HepG2 (cell line): ENCODE data around the gene MAP3K2. TPM values are rescaled to one million over a fixed set of nuclear protein-coding genes. Genes with fewer than 3 reads are reported as not detected.
A peak's percentile ranks its signal among the peaks of the same experiment; 100 is the strongest.

Experiments used
- ATF7-NPFF ChIP-seq: sonication (generic); formaldehyde crosslinking; IDR thresholded peaks from 2 replicates; pipeline ENCODE4 v1.8.1; 2023; ENCODE audit warnings: mild to moderate bottlenecking, low read depth, missing genetic modification reagents, moderate library complexity
- CREB1 ChIP-seq, 2 experiments: fragments of 450-650 bp in 1 of 2; IDR thresholded peaks; 2 replicates each; pipeline ENCODE4 v1.6.1; 2016 to 2017; ENCODE audit warnings: control low read depth in 1 of 2, mild to moderate bottlenecking in 1 of 2, missing compliant biosample characterization in 1 of 2, missing genetic modification characterization in 1 of 2
- ERF ChIP-seq: IDR thresholded peaks from 2 replicates; pipeline ENCODE4 v1.6.1; 2018; ENCODE audit warnings: missing biosample characterization, missing genetic modification reagents
- ESRRA ChIP-seq: sonication (generic); formaldehyde crosslinking; IDR thresholded peaks from 2 replicates; pipeline ENCODE4 v1.5.1; 2020; ENCODE audit warnings: mild to moderate bottlenecking, low read depth, missing genetic modification reagents
- FOXP1 ChIP-seq, 2 experiments: fragments of 450-650 bp in 1 of 2; IDR thresholded peaks; 2 replicates each; pipeline ENCODE4 v1.6.1; 2017 to 2018; ENCODE audit warnings: antibody characterized with exemption in 1 of 2
- GATAD1 ChIP-seq: IDR thresholded peaks from 2 replicates; pipeline ENCODE4 v1.6.1; 2016; ENCODE audit warnings: missing genetic modification reagents, missing compliant biosample characterization
- NR2F6 ChIP-seq, 2 experiments: IDR thresholded peaks; 2 replicates each; pipeline ENCODE4 v1.6.1; 2016; ENCODE audit warnings: antibody characterized with exemption in 1 of 2, mild to moderate bottlenecking in 1 of 2
- PAX8 ChIP-seq: sonication (generic); formaldehyde crosslinking; IDR thresholded peaks from 2 replicates; pipeline ENCODE4 v1.8.0; 2022; ENCODE audit warnings: mild to moderate bottlenecking, missing genetic modification reagents, borderline replicate concordance
- REXO4 ChIP-seq: sonication (generic); formaldehyde crosslinking; IDR thresholded peaks from 2 replicates; pipeline ENCODE4 v1.8.0; 2022; ENCODE audit warnings: missing genetic modification reagents, mild to moderate bottlenecking, borderline replicate concordance
- SMARCE1 ChIP-seq: fragments of 450-650 bp; IDR thresholded peaks from 2 replicates; pipeline ENCODE4 v1.6.1; 2017; ENCODE audit warnings: borderline replicate concordance
- SOX6 ChIP-seq, 2 experiments: fragments of 450-650 bp in 1 of 2; sonication (generic) in 1 of 2; formaldehyde crosslinking in 1 of 2; IDR thresholded peaks; 2 replicates each; pipeline versions ENCODE4 v1.4.0 to v1.6.1; 2017 to 2020; ENCODE audit warnings: antibody characterized with exemption in 1 of 2, mild to moderate bottlenecking in 1 of 2, missing genetic modification reagents in 1 of 2
- TCF7 ChIP-seq: sonication (generic); IDR thresholded peaks from 2 replicates; pipeline ENCODE4 v1.6.1; 2016; ENCODE audit warnings: antibody characterized with exemption, low read depth
- ZNF33A ChIP-seq: sonication (generic); formaldehyde crosslinking; IDR thresholded peaks from 2 replicates; pipeline ENCODE4 v1.5.1; 2020; ENCODE audit warnings: missing genetic modification reagents, mild to moderate bottlenecking, moderate library complexity, borderline replicate concordance
- ZNF547 ChIP-seq: sonication (generic); formaldehyde crosslinking; IDR thresholded peaks from 2 replicates; pipeline ENCODE4 v1.5.1; 2020; ENCODE audit warnings: mild to moderate bottlenecking, missing genetic modification reagents
- ZNF572 ChIP-seq: sonication (generic); formaldehyde crosslinking; IDR thresholded peaks from 2 replicates; pipeline ENCODE4 v1.5.1; 2020; ENCODE audit warnings: mild to moderate bottlenecking, missing genetic modification reagents
- ZNF607 ChIP-seq: sonication (generic); formaldehyde crosslinking; IDR thresholded peaks from 2 replicates; pipeline ENCODE4 v1.5.1; 2020; ENCODE audit warnings: missing genetic modification reagents, mild to moderate bottlenecking, borderline replicate concordance
- ZNF775 ChIP-seq: sonication (generic); formaldehyde crosslinking; IDR thresholded peaks from 2 replicates; pipeline ENCODE4 v1.4.0; 2020; ENCODE audit warnings: missing genetic modification reagents, mild to moderate bottlenecking, moderate library complexity, borderline replicate concordance
- ZSCAN30 ChIP-seq: sonication (generic); formaldehyde crosslinking; IDR thresholded peaks from 2 replicates; pipeline ENCODE4 v1.5.0; 2020; ENCODE audit warnings: mild to moderate bottlenecking, missing genetic modification reagents
- polyA plus RNA-seq, 8 experiments: library from polyadenylated mRNA; depleted of rRNA in 3 of 8; stranded (reverse) in 7 of 8; unstranded in 1 of 8; fragments of >200 nt; fragmentation: Illumina TruSeq in 4 of 8; extraction: Trizol in 4 of 8; gene quantifications; 2 replicates each; pipeline versions ENCODE4 v1.2.1 to v1.2.3, GENCODE V29; 2011 to 2016; ENCODE audit warnings: low read depth in 4 of 8, missing spikeins in 1 of 8, mixed read lengths in 1 of 8; ENCODE audit not compliant: insufficient read depth in 1 of 8
- total RNA-seq, 5 experiments: library from RNA; depleted of rRNA; stranded (reverse); fragments of >200 nt; fragmentation: Illumina TruSeq; extraction: Trizol; gene quantifications; 2 replicates each; pipeline ENCODE4 v1.2.3, GENCODE V29; 2016; ENCODE audit warnings: low read depth in 1 of 5
- TF ChIP-seq, protein P1 (sequence below): sonication (generic); formaldehyde crosslinking; IDR thresholded peaks from 2 replicates; pipeline ENCODE4 v1.4.0; 2020; ENCODE audit warnings: missing genetic modification reagents
- TF ChIP-seq, protein P2 (sequence below): IDR thresholded peaks from 2 replicates; pipeline ENCODE4 v1.6.1; 2016; ENCODE audit warnings: mild to moderate bottlenecking
- TF ChIP-seq, protein P3 (sequence below): sonication (generic); formaldehyde crosslinking; IDR thresholded peaks from 2 replicates; pipeline ENCODE4 v1.4.0; 2020; ENCODE audit warnings: missing genetic modification reagents; ENCODE audit errors: not compliant biosample characterization

Gene MAP3K2
- total and polyA plus RNA-seq, 2 of the 13 experiments (the other 11 are each of a cell fraction or from before 2014, with no cell fraction given), result 12.2 to 37.2 TPM

DNA sequence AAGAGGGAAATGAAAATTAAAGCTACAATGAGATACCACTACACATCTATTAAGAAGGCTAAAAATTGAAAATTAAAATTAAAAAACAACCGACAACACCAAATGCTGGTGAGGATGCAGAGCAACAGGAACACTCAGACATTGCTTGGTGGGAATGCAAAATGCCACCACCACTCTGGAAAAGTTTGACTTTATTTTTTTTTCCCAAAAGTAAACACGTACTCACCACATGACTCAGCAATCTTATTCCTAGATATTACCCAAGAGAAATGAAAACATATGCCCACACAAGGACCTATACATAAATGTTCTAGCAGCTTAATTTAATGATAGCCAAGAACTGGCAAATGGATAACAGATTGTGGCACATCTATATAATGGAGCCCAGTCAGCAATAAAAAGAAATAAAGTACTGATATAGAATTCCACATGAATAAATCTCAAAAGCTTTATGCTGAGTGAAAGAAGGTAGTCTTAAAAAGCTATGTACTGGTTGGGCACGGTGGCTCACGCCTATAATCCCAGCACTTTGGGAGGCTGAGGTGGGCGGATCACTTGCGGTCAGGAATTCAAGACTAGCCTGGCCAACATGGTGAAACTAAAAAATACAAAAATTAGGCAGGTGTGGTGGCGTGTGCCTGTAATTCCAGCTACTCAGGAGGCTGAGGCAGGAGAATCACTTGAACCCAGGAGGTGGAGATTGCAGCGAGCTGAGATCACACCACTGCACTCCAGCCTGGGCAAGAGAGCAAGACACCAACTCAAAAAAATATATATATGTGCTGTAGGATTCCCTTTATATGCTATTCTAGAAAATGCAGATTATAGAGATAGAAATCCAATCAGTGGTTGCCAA, 26.2 kb upstream of the MAP3K2 start (continued):
- TF ChIP-seq, protein P1, sequence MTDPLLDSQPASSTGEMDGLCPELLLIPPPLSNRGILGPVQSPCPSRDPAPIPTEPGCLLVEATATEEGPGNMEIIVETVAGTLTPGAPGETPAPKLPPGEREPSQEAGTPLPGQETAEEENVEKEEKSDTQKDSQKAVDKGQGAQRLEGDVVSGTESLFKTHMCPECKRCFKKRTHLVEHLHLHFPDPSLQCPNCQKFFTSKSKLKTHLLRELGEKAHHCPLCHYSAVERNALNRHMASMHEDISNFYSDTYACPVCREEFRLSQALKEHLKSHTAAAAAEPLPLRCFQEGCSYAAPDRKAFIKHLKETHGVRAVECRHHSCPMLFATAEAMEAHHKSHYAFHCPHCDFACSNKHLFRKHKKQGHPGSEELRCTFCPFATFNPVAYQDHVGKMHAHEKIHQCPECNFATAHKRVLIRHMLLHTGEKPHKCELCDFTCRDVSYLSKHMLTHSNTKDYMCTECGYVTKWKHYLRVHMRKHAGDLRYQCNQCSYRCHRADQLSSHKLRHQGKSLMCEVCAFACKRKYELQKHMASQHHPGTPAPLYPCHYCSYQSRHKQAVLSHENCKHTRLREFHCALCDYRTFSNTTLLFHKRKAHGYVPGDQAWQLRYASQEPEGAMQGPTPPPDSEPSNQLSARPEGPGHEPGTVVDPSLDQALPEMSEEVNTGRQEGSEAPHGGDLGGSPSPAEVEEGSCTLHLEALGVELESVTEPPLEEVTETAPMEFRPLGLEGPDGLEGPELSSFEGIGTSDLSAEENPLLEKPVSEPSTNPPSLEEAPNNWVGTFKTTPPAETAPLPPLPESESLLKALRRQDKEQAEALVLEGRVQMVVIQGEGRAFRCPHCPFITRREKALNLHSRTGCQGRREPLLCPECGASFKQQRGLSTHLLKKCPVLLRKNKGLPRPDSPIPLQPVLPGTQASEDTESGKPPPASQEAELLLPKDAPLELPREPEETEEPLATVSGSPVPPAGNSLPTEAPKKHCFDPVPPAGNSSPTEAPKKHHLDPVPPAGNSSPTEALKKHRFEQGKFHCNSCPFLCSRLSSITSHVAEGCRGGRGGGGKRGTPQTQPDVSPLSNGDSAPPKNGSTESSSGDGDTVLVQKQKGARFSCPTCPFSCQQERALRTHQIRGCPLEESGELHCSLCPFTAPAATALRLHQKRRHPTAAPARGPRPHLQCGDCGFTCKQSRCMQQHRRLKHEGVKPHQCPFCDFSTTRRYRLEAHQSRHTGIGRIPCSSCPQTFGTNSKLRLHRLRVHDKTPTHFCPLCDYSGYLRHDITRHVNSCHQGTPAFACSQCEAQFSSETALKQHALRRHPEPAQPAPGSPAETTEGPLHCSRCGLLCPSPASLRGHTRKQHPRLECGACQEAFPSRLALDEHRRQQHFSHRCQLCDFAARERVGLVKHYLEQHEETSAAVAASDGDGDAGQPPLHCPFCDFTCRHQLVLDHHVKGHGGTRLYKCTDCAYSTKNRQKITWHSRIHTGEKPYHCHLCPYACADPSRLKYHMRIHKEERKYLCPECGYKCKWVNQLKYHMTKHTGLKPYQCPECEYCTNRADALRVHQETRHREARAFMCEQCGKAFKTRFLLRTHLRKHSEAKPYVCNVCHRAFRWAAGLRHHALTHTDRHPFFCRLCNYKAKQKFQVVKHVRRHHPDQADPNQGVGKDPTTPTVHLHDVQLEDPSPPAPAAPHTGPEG (CRISPR knock-in tag), result peak; percentile 34; the same call in 1 of the 2 replicates
- no peak for TF ChIP-seq ZNF33A (CRISPR knock-in tag)
- TF ChIP-seq ZNF775 (CRISPR knock-in tag), result no peak
- no peak for TF ChIP-seq ZNF572
- no peak for TF ChIP-seq ZNF607 (CRISPR knock-in tag)
- TF ChIP-seq SOX6 (IDR thresholded peaks at IDR 0.05), result no peak
- peak; percentile 38; the same call in 1 of the 2 replicates for TF ChIP-seq SOX6 (CRISPR knock-in tag; IDR thresholded peaks at IDR 0.05)
- TF ChIP-seq PAX8, result no peak
- TF ChIP-seq, protein P2, sequence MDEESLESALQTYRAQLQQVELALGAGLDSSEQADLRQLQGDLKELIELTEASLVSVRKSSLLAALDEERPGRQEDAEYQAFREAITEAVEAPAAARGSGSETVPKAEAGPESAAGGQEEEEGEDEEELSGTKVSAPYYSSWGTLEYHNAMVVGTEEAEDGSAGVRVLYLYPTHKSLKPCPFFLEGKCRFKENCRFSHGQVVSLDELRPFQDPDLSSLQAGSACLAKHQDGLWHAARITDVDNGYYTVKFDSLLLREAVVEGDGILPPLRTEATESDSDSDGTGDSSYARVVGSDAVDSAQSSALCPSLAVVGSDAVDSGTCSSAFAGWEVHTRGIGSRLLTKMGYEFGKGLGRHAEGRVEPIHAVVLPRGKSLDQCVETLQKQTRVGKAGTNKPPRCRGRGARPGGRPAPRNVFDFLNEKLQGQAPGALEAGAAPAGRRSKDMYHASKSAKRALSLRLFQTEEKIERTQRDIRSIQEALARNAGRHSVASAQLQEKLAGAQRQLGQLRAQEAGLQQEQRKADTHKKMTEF (CRISPR knock-in tag), result peak; percentile 75
- no peak for TF ChIP-seq ZNF547 (CRISPR knock-in tag)
- no peak for TF ChIP-seq TCF7
- no peak for TF ChIP-seq CREB1 (IDR thresholded peaks at IDR 0.05)
- TF ChIP-seq CREB1 (CRISPR knock-in tag; IDR thresholded peaks at IDR 0.05), result peak; percentile 11; the same call in 1 of the 2 replicates
- TF ChIP-seq NR2F6 (IDR thresholded peaks at IDR 0.05), result peak; percentile 39; the same call in 1 of the 2 replicates
- peak; percentile 34; the same call in 1 of the 2 replicates for TF ChIP-seq NR2F6 (CRISPR knock-in tag; IDR thresholded peaks at IDR 0.05)
- no peak for TF ChIP-seq REXO4 (CRISPR knock-in tag)
- peak; percentile 50; the same call in 1 of the 2 replicates for TF ChIP-seq GATAD1
- TF ChIP-seq, protein P3, sequence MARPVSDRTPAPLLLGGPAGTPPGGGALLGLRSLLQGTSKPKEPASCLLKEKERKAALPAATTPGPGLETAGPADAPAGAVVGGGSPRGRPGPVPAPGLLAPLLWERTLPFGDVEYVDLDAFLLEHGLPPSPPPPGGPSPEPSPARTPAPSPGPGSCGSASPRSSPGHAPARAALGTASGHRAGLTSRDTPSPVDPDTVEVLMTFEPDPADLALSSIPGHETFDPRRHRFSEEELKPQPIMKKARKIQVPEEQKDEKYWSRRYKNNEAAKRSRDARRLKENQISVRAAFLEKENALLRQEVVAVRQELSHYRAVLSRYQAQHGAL (CRISPR knock-in tag), result no peak
- no peak for TF ChIP-seq ATF7-NPFF (CRISPR knock-in tag)
- TF ChIP-seq SMARCE1, result no peak
- TF ChIP-seq ZSCAN30 (CRISPR knock-in tag), result no peak
- TF ChIP-seq FOXP1 (IDR thresholded peaks at IDR 0.05), result no peak
- peak; percentile 41; the same call in 1 of the 2 replicates for TF ChIP-seq FOXP1 (CRISPR knock-in tag; IDR thresholded peaks at IDR 0.05)
- TF ChIP-seq ESRRA (CRISPR knock-in tag), result no peak
- TF ChIP-seq ERF, result 0 out of 2 replicates have a peak, but pooled peaks have one; percentile 35
